Fibroblast of lung (primary cell): ENCODE results near the gene EIF1B. TPM values are rescaled to one million over a fixed set of nuclear protein-coding genes. Genes with fewer than 3 reads are reported as not detected.

Source experiments
- DNase-seq, 2 donors: peaks; one replicate each; pipeline versions ENCODE4 v3.0.0 to v3.0.0-alpha.2; 2010; ENCODE audit warnings: low read depth in 2 of 2
- H2AFZ ChIP-seq: 2 replicates; pipeline ENCODE4 v1.5.1; 2012; ENCODE audit warnings: low read length, control low read depth, inconsistent platforms
- H3K27ac ChIP-seq: 2 replicates; pipeline ENCODE4 v1.5.1; 2011; ENCODE audit warnings: low read length, control low read depth; ENCODE audit not compliant: insufficient read depth
- H3K27me3 ChIP-seq: 2 replicates; pipeline ENCODE4 v1.5.1; 2011; ENCODE audit warnings: mild to moderate bottlenecking, low read length; ENCODE audit not compliant: control insufficient read depth, insufficient read depth
- H3K36me3 ChIP-seq: 2 replicates; pipeline ENCODE4 v1.5.1; 2011; ENCODE audit warnings: low read length; ENCODE audit not compliant: control insufficient read depth, insufficient read depth
- H3K4me1 ChIP-seq: 2 replicates; pipeline ENCODE4 v1.5.1; 2011; ENCODE audit warnings: low read length; ENCODE audit not compliant: control insufficient read depth, insufficient read depth; ENCODE audit errors: extremely low read depth
- H3K4me2 ChIP-seq: 2 replicates; pipeline ENCODE4 v1.5.1; 2011; ENCODE audit warnings: low read length, control low read depth; ENCODE audit not compliant: insufficient read depth; ENCODE audit errors: extremely low read depth
- H3K4me3 ChIP-seq, 4 experiments: fragments of 200-600 bp in 1 of 4; sonication (generic) in 1 of 4; replicated peaks in 1 of 4; 2 replicates each; pipeline ENCODE4 v1.5.1; 2011 to 2016; ENCODE audit warnings: low read length in 4 of 4, low read depth in 3 of 4, mild to moderate bottlenecking in 3 of 4, control low read depth in 2 of 4, inconsistent platforms in 1 of 4, mixed read lengths in 1 of 4; ENCODE audit not compliant: insufficient read depth in 1 of 4; ENCODE audit errors: control extremely low read depth in 1 of 4
- H3K79me2 ChIP-seq: 2 replicates; pipeline ENCODE4 v1.5.1; 2012; ENCODE audit warnings: mild to moderate bottlenecking, low read length, inconsistent platforms; ENCODE audit not compliant: control insufficient read depth, insufficient read depth
- H3K9ac ChIP-seq: 2 replicates; pipeline ENCODE4 v1.5.1; 2011; ENCODE audit warnings: mild to moderate bottlenecking, low read length, control low read depth; ENCODE audit not compliant: insufficient read depth
- H3K9me3 ChIP-seq: 2 replicates; pipeline ENCODE4 v1.5.1; 2012; ENCODE audit warnings: low read depth, low read length; ENCODE audit not compliant: control insufficient read depth, insufficient read depth
- H4K20me1 ChIP-seq: 2 replicates; pipeline ENCODE4 v1.5.1; 2011; ENCODE audit warnings: low read length; ENCODE audit not compliant: control insufficient read depth, insufficient read depth; ENCODE audit errors: extremely low read depth
- EZH2 ChIP-seq: IDR thresholded peaks from 2 replicates; pipeline ENCODE4 v1.5.1; 2012; ENCODE audit warnings: low read length, control low read depth, mild to moderate bottlenecking; ENCODE audit errors: missing control alignments
- polyA minus RNA-seq: library from RNA; depleted of rRNA, polyadenylated mRNA; stranded (reverse); fragments of >200 nt; gene quantifications from 2 replicates; pipeline ENCODE4 v1.2.3, GENCODE V29; 2011; ENCODE audit warnings: low replicate concordance
- polyA plus RNA-seq, 2 donors: library from polyadenylated mRNA; depleted of rRNA in 1 of 2; stranded (reverse) in 1 of 2; unstranded in 1 of 2; fragments of >200 nt; gene quantifications; 2 replicates each; pipeline ENCODE4 v1.2.1, GENCODE V29; 2011 to 2012; ENCODE audit warnings: missing spikeins in 1 of 2
- total RNA-seq: library from RNA; depleted of rRNA; stranded (reverse); fragments of >200 nt; gene quantifications from 2 replicates; pipeline ENCODE4 v1.2.1, GENCODE V29; 2014
- TF ChIP-seq, protein P1 (sequence below), 2 donors: IDR thresholded peaks in 1 of 2; conservative IDR thresholded peaks in 1 of 2; 1 replicate in 1 of 2; 2 replicates in 1 of 2; pipeline ENCODE4 v1.5.1; 2011 to 2012; ENCODE audit warnings: low read length in 2 of 2, control low read depth in 1 of 2, inconsistent platforms in 1 of 2, low read depth in 1 of 2, mild to moderate bottlenecking in 1 of 2

The EIF1B gene
- 20.0 and 24.8 TPM in 2 replicates for total RNA-seq
- polyA plus RNA-seq = 34.5 and 36.7 TPM in 2 replicates
- 41.7 and 44.7 TPM in 2 replicates for polyA plus RNA-seq (2012)
- 4.2 TPM in 1 of 2 replicates, not detected in the other for polyA minus RNA-seq

DNA sequence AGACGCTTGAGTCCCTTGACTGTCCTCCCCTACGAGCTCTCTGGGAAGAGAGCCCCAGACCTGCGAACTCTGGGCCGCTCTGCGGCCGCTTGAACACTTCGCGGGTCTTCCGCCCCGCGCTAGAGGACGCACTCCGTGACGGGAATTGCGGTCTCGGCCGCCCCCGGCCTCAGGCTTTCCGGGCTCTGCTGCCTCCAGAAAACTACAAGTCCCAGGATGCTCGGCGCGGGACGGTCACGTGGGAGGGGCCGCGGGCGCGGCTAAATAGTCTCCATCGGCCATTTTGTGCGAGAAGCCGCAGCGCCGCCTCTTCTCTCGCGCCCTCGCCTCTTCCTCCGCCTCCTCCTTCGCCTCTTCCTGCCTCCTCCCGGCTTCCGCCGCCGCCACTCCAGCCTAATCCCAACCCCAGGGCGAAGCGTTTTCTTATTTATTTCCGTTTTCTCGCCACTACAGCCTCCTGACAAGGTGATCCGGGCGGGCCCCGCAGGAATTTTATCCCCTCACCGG is at the start of gene EIF1B:
Gene EIF1B (plus strand): TSS at position 290 of the 507 bp plus-strand sequence. CDS start 235 bp downstream, outside the sequence.
- Histone ChIP-seq H3K4me2 (peak within 1 kb of the TSS; percentile 84), H2AFZ (peak within 1 kb of the TSS; percentile 90), H3K9ac (peak within 1 kb of the TSS; percentile 79), H3K4me3 (peak within 1 kb of the TSS; percentile 61 to 93 (median 88)), H3K27ac (peak within 1 kb of the TSS; percentile 93), H3K36me3 (no peaks in the 10 kb centered on the region), H3K79me2 (peaks cover 18% of the 10 kb centered on the region), H3K27me3 (no peaks in the 10 kb centered on the region), H3K4me1 (peaks cover 2% of the 10 kb centered on the region), H4K20me1 (no peaks in the 10 kb centered on the region), H3K9me3 (no peaks in the 10 kb centered on the region)
- TF ChIP-seq, protein P1, sequence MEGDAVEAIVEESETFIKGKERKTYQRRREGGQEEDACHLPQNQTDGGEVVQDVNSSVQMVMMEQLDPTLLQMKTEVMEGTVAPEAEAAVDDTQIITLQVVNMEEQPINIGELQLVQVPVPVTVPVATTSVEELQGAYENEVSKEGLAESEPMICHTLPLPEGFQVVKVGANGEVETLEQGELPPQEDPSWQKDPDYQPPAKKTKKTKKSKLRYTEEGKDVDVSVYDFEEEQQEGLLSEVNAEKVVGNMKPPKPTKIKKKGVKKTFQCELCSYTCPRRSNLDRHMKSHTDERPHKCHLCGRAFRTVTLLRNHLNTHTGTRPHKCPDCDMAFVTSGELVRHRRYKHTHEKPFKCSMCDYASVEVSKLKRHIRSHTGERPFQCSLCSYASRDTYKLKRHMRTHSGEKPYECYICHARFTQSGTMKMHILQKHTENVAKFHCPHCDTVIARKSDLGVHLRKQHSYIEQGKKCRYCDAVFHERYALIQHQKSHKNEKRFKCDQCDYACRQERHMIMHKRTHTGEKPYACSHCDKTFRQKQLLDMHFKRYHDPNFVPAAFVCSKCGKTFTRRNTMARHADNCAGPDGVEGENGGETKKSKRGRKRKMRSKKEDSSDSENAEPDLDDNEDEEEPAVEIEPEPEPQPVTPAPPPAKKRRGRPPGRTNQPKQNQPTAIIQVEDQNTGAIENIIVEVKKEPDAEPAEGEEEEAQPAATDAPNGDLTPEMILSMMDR (conservative IDR thresholded peaks at IDR 0.05 in 1 of 2, IDR thresholded peaks at IDR 0.05 in 1 of 2; ENCODE audit: low read depth in 1 of 2, low read length in 2 of 2) = peak; percentile 71 to 76
- no peak for TF ChIP-seq EZH2
- DNase-seq = peak; percentile 94 to 97

DNA sequence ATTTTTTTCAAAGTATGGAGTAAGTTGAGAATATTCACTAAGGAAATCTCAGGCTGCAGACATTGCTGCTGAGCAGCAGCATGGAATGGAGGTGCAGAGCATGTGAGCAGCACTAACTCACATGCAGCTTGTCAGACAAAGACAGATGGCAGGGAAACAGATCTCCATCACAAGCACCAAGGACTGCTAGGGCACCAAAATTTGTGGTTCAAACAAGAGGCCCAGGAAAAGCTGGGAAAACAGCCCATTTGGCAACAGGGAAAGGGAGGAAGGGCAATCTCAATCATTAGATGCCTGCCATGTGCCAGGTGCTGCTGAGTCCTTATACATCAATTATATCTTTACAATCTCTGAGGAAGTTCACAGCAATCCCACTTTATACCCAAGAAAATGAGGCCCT is 47.2 kb upstream of the EIF1B start:
- Histone ChIP-seq H3K27me3 (no peaks in the 10 kb centered on the region), H3K9me3 (no peaks in the 10 kb centered on the region), H4K20me1 (no peaks in the 10 kb centered on the region), H2AFZ (no peak overlapping the region), H3K4me1 (no peaks in the 10 kb centered on the region), H3K4me3 (no peak overlapping the region), H3K4me2 (no peak overlapping the region), H3K36me3 (no peaks in the 10 kb centered on the region), H3K79me2 (no peaks in the 10 kb centered on the region), H3K27ac (no peak overlapping the region), H3K9ac (no peak overlapping the region)
- TF ChIP-seq, protein P1 (conservative IDR thresholded peaks at IDR 0.05 in 1 of 2, IDR thresholded peaks at IDR 0.05 in 1 of 2; ENCODE audit: low read depth in 1 of 2, low read length in 2 of 2) = no peak
- TF ChIP-seq EZH2 = no peak
- no peak for DNase-seq

DNA sequence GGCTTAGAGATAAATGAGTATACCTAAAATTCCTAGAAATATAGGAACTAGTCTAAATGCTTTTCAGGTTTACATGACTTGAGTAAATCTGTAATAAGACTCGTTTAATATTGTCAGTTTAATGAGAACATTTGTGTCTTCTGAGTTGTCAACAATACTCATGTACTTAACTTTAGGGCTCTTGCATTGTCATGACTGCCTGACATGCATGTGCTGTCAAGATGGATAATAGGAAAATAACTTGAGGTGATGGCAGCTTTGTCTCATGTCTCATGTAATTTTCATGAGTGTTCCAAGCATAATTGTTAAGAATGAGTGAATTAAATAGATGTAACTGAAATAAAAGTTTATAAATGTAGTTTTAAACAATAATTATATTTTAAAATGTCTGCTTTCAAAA is 45.1 kb upstream of the EIF1B start:
- H3K4me1 ChIP-seq = no peaks in the 10 kb centered on the region
- no peak overlapping the region for H2AFZ ChIP-seq
- H3K27ac ChIP-seq = no peak overlapping the region
- TF ChIP-seq EZH2 = no peak
- TF ChIP-seq, protein P1 (conservative IDR thresholded peaks at IDR 0.05 in 1 of 2, IDR thresholded peaks at IDR 0.05 in 1 of 2; ENCODE audit: low read depth in 1 of 2, low read length in 2 of 2) = no peak
- H3K9ac ChIP-seq = no peak overlapping the region
- no peaks in the 10 kb centered on the region for H3K9me3 ChIP-seq
- DNase-seq = no peak
- no peaks in the 10 kb centered on the region for H3K27me3 ChIP-seq
- H3K36me3 ChIP-seq = no peaks in the 10 kb centered on the region
- H3K4me3 ChIP-seq = no peak overlapping the region
- no peak overlapping the region for H3K4me2 ChIP-seq
- no peaks in the 10 kb centered on the region for H3K79me2 ChIP-seq
- no peaks in the 10 kb centered on the region for H4K20me1 ChIP-seq
